Neural cell (in vitro differentiated cells): Measurements from ENCODE around the gene MYO9B. TPM values are rescaled to one million over a fixed set of nuclear protein-coding genes. Genes with fewer than 3 reads are reported as not detected.

Source experiments
- H2AFZ ChIP-seq: fragments of 200-600, 300-800 bp; sonication (generic), shearing (Covaris generic); 2 replicates; pipeline ENCODE4 v1.6.0; 2014; ENCODE audit warnings: low read depth, mild to moderate bottlenecking, antibody characterized with exemption, low read length, moderate library complexity
- H3F3A ChIP-seq: fragments of 200-600 bp; shearing (Covaris generic); 2 replicates; pipeline ENCODE4 v1.6.1; 2016; ENCODE audit warnings: mild to moderate bottlenecking, moderate library complexity, mixed read lengths, antibody characterized with exemption, low read length; ENCODE audit not compliant: insufficient read depth, poor library complexity, severe bottlenecking
- H3K27ac ChIP-seq: fragments of 200-600, 300-800 bp; sonication (generic), shearing (Covaris generic); 2 replicates; pipeline ENCODE4 v1.5.1; 2014; ENCODE audit warnings: mild to moderate bottlenecking, low read length, moderate library complexity
- H3K27me3 ChIP-seq: fragments of 300-800, 200-600 bp; sonication (generic), shearing (Covaris generic); 2 replicates; pipeline ENCODE4 v1.6.0; 2014; ENCODE audit warnings: mild to moderate bottlenecking, low read depth, low read length, moderate library complexity; ENCODE audit not compliant: insufficient read depth
- H3K36me3 ChIP-seq: fragments of 300-800, 200-600 bp; sonication (generic), shearing (Covaris generic); 2 replicates; pipeline ENCODE4 v1.5.1; 2014; ENCODE audit warnings: mild to moderate bottlenecking, antibody characterized with exemption, low read length, moderate library complexity; ENCODE audit not compliant: insufficient read depth
- H3K4me2 ChIP-seq: fragments of 300-800, 200-600 bp; sonication (generic), shearing (Covaris generic); 2 replicates; pipeline ENCODE4 v1.6.0; 2014; ENCODE audit warnings: mild to moderate bottlenecking, low read length
- H3K4me3 ChIP-seq: fragments of 300-800, 200-600 bp; sonication (generic), shearing (Covaris generic); 2 replicates; pipeline ENCODE4 v1.5.1; 2014; ENCODE audit warnings: mild to moderate bottlenecking, low read length, moderate library complexity
- H3K79me2 ChIP-seq: fragments of 200-600 bp; shearing (Covaris generic); replicated peaks from 2 replicates; pipeline ENCODE4 v1.6.0; 2014; ENCODE audit warnings: mild to moderate bottlenecking, low read length, moderate library complexity; ENCODE audit not compliant: insufficient read depth
- H3K9ac ChIP-seq: fragments of 300-800, 200-600 bp; sonication (generic), shearing (Covaris generic); 2 replicates; pipeline ENCODE4 v1.6.1; 2016; ENCODE audit warnings: mild to moderate bottlenecking, low read length, mixed read lengths
- H3K9me2 ChIP-seq: fragments of 200-600 bp; shearing (Covaris generic); 2 replicates; pipeline ENCODE4 v1.6.1; 2016; ENCODE audit warnings: mild to moderate bottlenecking, low read length, mixed read lengths; ENCODE audit not compliant: insufficient read depth
- H3K9me3 ChIP-seq: fragments of 200-600, 300-800 bp; sonication (generic), shearing (Covaris generic); 2 replicates; pipeline ENCODE4 v1.6.1; 2016; ENCODE audit warnings: mild to moderate bottlenecking, mixed run types, low read length, moderate library complexity, mixed read lengths
- H4K20me1 ChIP-seq: fragments of 200-600 bp; shearing (Covaris generic); 2 replicates; pipeline ENCODE4 v1.6.1; 2016; ENCODE audit warnings: mild to moderate bottlenecking, mixed run types; ENCODE audit not compliant: insufficient read depth
- EP300 ChIP-seq: fragments of 450-650 bp; conservative IDR thresholded peaks from 2 replicates; pipeline ENCODE4 v1.6.1; 2014; ENCODE audit warnings: antibody characterized with exemption, mild to moderate bottlenecking, moderate library complexity; ENCODE audit not compliant: poor library complexity, severe bottlenecking
- EZH2 ChIP-seq: fragments of 200-600, 300-800 bp; shearing (Covaris generic), sonication (generic); IDR thresholded peaks from 2 replicates; pipeline ENCODE4 v1.6.1; 2014; ENCODE audit warnings: antibody characterized with exemption, low read length, borderline replicate concordance, mild to moderate bottlenecking; ENCODE audit not compliant: insufficient read depth, poor library complexity, severe bottlenecking
- MXI1 ChIP-seq: fragments of 450-650 bp; conservative IDR thresholded peaks from 2 replicates; pipeline ENCODE4 v1.6.1; 2014; ENCODE audit warnings: antibody characterized with exemption, mild to moderate bottlenecking; ENCODE audit not compliant: poor library complexity, severe bottlenecking
- POLR2AphosphoS5 ChIP-seq: IDR thresholded peaks from 2 replicates; pipeline ENCODE4 v1.6.1; 2012
- RAD21 ChIP-seq: fragments of 450-650 bp; conservative IDR thresholded peaks from 2 replicates; pipeline ENCODE4 v1.6.1; 2014; ENCODE audit warnings: antibody characterized with exemption, mild to moderate bottlenecking, moderate library complexity
- REST ChIP-seq: IDR thresholded peaks from 2 replicates; pipeline ENCODE4 v1.6.1; 2012; ENCODE audit warnings: borderline replicate concordance
- SMC3 ChIP-seq: fragments of 450-650 bp; conservative IDR thresholded peaks from 2 replicates; pipeline ENCODE4 v1.6.1; 2014; ENCODE audit warnings: antibody characterized with exemption, mild to moderate bottlenecking, moderate library complexity; ENCODE audit not compliant: poor library complexity
- TAF1 ChIP-seq: IDR thresholded peaks from 2 replicates; pipeline ENCODE4 v1.6.1; 2012; ENCODE audit warnings: low read depth
- polyA plus RNA-seq: library from polyadenylated mRNA; depleted of rRNA; stranded (reverse); fragments of >200 nt; gene quantifications from 2 replicates; pipeline ENCODE4 v1.2.3, GENCODE V29; 2014
- TF ChIP-seq, protein P1 (sequence below): fragments of 450-650 bp; IDR thresholded peaks from 2 replicates; pipeline ENCODE4 v1.5.1; 2014; ENCODE audit warnings: antibody characterized with exemption, mild to moderate bottlenecking, moderate library complexity; ENCODE audit not compliant: poor library complexity, severe bottlenecking

MYO9B gene
- polyA plus RNA-seq, 1 donor from 2014 or later = 27.2 TPM

DNA sequence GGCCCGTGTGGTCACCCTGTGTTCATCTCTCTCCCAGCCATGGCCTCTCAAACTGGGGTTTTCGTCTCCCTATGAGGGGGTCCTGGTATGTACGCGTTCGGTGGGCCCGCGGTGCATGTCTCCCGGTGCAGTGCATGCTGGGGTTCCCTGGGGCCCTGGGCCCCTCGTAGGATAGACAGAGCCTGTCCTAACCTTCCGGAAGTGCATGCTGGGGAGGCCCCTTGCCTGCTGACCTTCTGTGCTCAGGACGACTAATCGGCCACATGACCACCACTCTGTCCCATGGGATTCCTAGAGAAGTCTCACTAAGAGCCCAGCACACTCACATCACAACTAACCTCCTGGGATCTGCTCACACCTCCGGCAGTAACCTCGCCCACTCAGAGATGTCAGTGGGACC lies 134.7 kb downstream of the MYO9B start:
- no peak overlapping the region for H3K4me2 ChIP-seq
- no peaks in the 10 kb centered on the region for H3K9me3 ChIP-seq
- no peak overlapping the region for H3K9ac ChIP-seq
- TF ChIP-seq MXI1 (no peak), TAF1 (no peak), RAD21 (no peak), EZH2 (no peak), REST (no peak), EP300 (no peak), SMC3 (no peak), POLR2AphosphoS5 (no peak)
- TF ChIP-seq, protein P1, sequence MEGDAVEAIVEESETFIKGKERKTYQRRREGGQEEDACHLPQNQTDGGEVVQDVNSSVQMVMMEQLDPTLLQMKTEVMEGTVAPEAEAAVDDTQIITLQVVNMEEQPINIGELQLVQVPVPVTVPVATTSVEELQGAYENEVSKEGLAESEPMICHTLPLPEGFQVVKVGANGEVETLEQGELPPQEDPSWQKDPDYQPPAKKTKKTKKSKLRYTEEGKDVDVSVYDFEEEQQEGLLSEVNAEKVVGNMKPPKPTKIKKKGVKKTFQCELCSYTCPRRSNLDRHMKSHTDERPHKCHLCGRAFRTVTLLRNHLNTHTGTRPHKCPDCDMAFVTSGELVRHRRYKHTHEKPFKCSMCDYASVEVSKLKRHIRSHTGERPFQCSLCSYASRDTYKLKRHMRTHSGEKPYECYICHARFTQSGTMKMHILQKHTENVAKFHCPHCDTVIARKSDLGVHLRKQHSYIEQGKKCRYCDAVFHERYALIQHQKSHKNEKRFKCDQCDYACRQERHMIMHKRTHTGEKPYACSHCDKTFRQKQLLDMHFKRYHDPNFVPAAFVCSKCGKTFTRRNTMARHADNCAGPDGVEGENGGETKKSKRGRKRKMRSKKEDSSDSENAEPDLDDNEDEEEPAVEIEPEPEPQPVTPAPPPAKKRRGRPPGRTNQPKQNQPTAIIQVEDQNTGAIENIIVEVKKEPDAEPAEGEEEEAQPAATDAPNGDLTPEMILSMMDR = no peak
- no peak overlapping the region for H3K4me3 ChIP-seq
- no peaks in the 10 kb centered on the region for H3K79me2 ChIP-seq
- H3K9me2 ChIP-seq = no peaks in the 10 kb centered on the region
- H4K20me1 ChIP-seq = no peaks in the 10 kb centered on the region
- H3K27ac ChIP-seq = no peak overlapping the region
- no peaks in the 10 kb centered on the region for H3F3A ChIP-seq
- no peaks in the 10 kb centered on the region for H3K36me3 ChIP-seq
- H3K27me3 ChIP-seq = no peaks in the 10 kb centered on the region
- H2AFZ ChIP-seq = no peak overlapping the region

GRCh38 chr19:17211547-17212446 lies 136.2 kb downstream of the MYO9B start:
- Histone ChIP-seq H3K79me2 (no peaks in the 10 kb centered on the region), H2AFZ (no peak overlapping the region), H3K4me3 (no peak overlapping the region), H3K4me2 (no peak overlapping the region), H4K20me1 (no peaks in the 10 kb centered on the region), H3K27ac (no peak overlapping the region), H3K9ac (no peak overlapping the region), H3K36me3 (no peaks in the 10 kb centered on the region), H3K9me2 (no peaks in the 10 kb centered on the region), H3F3A (no peaks in the 10 kb centered on the region), H3K27me3 (no peaks in the 10 kb centered on the region), H3K9me3 (no peaks in the 10 kb centered on the region)
- TF ChIP-seq, protein P1 = no peak
- TF ChIP-seq POLR2AphosphoS5 (no peak), EP300 (no peak), MXI1 (no peak), REST (no peak), EZH2 (no peak), SMC3 (no peak), RAD21 (no peak)
